HG03469 (cell line): Measurements from ENCODE around the gene PPM1F.
"Not testable (repeated sequence)": the region's sequence is repeated elsewhere in the genome, so short reads cannot be mapped to it uniquely, and the experiment has no call there.

Source experiments
- ATAC-seq: cut with Tn5 transposase; IDR thresholded peaks from one replicate; pipeline ENCODE4 v1.9.1; 2021; ENCODE audit warnings: mild to moderate bottlenecking, moderate library complexity, moderate number of reproducible peaks; ENCODE audit not compliant: unreplicated experiment

PPM1F gene

GRCh38 chr22:21898354-21898896 lies 54.2 kb downstream of the PPM1F start:
- no peak for ATAC-seq

GRCh38 chr22:21896951-21897513 lies 55.6 kb downstream of the PPM1F start:
- ATAC-seq: no peak

GRCh38 chr22:21896275-21896674 lies 56.4 kb downstream of the PPM1F start:
- ATAC-seq: not testable (repeated sequence)

- no peak for ATAC-seq
Observed at GRCh38 chr22:21894799-21895198, 57.8 kb downstream of the PPM1F start.

- ATAC-seq: no peak
Observed at GRCh38 chr22:21889251-21889990, 63.2 kb downstream of the PPM1F start.

GRCh38 chr22:21887841-21888240 lies 64.8 kb downstream of the PPM1F start:
- ATAC-seq: no peak

- ATAC-seq: not testable (repeated sequence)
Observed at GRCh38 chr22:21883930-21884329, 68.7 kb downstream of the PPM1F start.

GRCh38 chr22:21882754-21883333 lies 69.8 kb downstream of the PPM1F start:
- not testable (repeated sequence) for ATAC-seq

- ATAC-seq: no peak
Observed at GRCh38 chr22:21881841-21882753, 70.6 kb downstream of the PPM1F start.

- ATAC-seq: no peak
Observed at GRCh38 chr22:21876486-21877176, 76.0 kb downstream of the PPM1F start.

GRCh38 chr22:21874953-21875352 lies 77.7 kb downstream of the PPM1F start:
- not testable (repeated sequence) for ATAC-seq

GRCh38 chr22:21873619-21874018 lies 79.0 kb downstream of the PPM1F start:
- ATAC-seq: no peak

GRCh38 chr22:21872741-21873140 lies 79.9 kb downstream of the PPM1F start:
- not testable (repeated sequence) for ATAC-seq
